ENCODE data around the gene HSD17B8.

The HSD17B8 gene

GRCh38 chr6:33171880-33172687 lies 32.4 kb upstream of the HSD17B8 start:
- no peak for DNase-seq

- DNase-seq: peak; percentile 23
Measured at GRCh38 chr6:33172688-33173534, 31.5 kb upstream of the HSD17B8 start.

- DNase-seq: no peak
Measured at GRCh38 chr6:33173535-33174180, 30.8 kb upstream of the HSD17B8 start.

DNA sequence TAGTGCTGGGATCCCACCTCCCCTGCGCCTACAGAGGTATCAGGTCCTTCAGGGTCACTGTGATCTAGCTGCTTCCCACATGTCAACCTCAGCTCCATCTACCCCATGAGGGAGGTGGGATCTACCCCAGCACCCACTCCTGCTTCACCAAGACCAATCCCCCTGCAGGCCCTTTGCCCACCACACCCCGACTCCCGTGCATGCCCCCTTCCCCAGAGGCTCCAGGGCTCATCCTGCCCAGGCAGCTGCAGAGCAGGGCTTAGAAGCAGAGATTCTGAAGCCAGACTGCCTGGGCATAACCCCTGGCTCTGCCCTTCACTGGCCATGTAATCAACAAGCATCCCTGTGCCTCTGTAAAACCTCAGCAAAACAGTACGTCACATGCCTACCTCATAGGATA lies 29.7 kb upstream of the HSD17B8 start:
- DNase-seq: no peak

GRCh38 chr6:33175436-33176069 lies 28.9 kb upstream of the HSD17B8 start:
- no peak for DNase-seq

DNA sequence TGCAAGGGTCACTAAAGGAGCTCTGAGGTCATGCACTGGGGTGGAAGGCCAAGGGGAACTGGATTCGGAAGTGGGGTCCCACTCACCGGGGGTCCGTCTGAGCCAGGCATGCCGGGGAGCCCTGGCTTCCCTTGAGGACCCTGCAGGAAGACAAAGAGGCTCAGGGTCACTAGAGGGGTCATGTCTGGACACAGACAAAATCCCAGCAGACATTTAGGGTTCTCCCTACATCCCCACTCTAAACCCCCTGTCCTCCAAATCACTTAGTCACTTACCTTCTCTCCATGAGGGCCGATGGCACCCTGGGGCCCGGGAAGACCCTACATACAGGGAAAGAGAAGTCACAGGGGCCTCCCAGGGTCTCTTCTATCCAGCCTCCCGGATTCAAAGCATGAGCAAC lies 27.5 kb upstream of the HSD17B8 start:
- DNase-seq: no peak

DNA sequence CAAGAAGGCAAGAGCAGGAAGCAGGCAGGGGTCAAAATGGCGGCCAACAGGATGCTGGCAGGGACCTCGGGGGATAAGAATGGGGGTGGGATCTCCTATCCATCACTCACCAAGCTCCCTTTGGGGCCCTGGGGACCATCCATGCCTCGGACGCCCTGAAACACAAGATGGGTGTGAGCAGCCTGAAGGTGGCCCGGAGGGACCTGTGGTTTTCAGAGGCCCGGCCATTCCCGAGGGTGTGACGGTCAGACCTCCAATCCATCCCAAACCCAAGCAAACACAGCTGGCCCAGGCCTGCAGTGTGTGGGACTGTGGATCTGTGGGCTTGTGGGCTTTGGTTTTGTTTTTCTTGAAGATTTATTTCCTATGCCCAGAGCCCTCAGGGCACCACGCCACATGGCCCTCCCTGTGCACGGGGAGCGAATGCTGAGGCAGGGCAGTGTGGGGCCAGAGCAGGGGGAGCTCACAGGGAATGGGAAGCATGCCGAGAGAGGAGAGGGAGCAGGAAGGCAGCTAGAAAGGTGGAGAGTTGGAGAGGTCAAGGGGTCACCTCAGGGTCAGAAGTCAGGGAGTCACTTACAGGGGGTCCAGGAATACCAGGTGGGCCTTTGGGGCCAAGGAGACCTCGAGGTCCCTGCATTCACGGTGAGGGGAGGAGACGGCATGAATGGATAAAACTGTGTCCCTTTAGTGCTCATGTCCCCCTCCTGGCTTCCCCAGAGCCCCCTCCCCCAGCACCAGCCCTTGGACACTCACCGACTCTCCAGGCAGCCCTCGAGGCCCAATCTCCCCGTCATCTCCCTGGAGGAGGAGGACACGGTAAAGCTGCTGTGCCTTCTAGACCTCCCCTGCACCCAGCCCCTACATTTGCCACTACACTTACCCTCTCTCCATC lies 26.7 kb upstream of the HSD17B8 start:
- DNase-seq: no peak

- no peak for DNase-seq
Measured at GRCh38 chr6:33178755-33179475, 25.5 kb upstream of the HSD17B8 start.

- DNase-seq: no peak
Measured at GRCh38 chr6:33181141-33181540, 23.3 kb upstream of the HSD17B8 start.

DNA sequence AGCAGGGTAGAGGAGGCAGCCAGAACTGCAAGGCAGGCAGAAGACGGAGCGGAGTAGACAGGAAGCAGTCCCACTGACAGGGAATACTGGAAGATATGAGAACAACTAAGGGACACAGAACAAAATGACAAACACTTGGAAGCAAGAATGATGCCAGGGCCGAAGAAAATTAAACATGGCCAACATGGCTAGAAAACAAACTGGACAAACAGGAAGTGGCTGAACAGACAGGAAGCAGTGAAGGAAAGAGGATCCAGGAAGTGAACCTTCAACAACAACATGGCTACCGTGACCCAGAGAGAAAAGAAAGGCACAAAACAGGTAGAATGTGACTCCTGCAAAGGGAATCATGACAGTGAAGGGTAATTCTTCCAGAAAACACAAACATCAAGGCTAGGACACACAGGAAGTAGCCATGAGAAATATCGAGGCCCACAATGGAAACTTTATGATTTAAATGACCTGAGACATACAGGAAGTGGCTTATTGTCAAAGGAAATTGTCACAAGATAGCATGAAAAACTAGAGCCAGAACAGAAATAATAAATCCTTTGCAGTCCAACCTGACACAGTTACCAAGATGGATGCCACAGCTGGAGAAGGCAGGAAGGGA lies 21.3 kb upstream of the HSD17B8 start:
- DNase-seq: peak; percentile 22

- DNase-seq: no peak
Measured at GRCh38 chr6:33185190-33185589, 19.3 kb upstream of the HSD17B8 start.

GRCh38 chr6:33185654-33186187 lies 18.7 kb upstream of the HSD17B8 start:
- no peak for DNase-seq

DNA sequence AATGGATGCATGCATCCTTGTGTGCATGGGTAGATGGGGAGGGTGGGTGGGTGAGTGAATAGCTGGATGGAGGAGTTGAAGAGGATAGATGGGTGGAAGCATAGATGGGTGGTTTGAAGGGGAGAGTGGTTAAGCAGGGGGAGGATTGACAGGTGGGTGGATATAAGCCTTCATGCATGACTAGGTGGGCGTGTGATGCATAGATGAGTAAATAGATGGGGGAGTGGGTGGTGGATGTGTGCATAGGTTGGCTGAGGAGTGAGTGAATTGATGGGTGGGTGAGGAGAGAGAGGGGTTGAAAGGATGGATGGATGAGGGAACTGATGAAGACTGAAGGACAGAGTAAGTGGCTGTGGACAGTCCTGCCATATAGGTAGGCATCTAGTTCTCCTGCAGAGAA lies 16.6 kb upstream of the HSD17B8 start:
- no peak for DNase-seq

GRCh38 chr6:33189164-33189563 lies 15.3 kb upstream of the HSD17B8 start:
- no peak for DNase-seq

DNA sequence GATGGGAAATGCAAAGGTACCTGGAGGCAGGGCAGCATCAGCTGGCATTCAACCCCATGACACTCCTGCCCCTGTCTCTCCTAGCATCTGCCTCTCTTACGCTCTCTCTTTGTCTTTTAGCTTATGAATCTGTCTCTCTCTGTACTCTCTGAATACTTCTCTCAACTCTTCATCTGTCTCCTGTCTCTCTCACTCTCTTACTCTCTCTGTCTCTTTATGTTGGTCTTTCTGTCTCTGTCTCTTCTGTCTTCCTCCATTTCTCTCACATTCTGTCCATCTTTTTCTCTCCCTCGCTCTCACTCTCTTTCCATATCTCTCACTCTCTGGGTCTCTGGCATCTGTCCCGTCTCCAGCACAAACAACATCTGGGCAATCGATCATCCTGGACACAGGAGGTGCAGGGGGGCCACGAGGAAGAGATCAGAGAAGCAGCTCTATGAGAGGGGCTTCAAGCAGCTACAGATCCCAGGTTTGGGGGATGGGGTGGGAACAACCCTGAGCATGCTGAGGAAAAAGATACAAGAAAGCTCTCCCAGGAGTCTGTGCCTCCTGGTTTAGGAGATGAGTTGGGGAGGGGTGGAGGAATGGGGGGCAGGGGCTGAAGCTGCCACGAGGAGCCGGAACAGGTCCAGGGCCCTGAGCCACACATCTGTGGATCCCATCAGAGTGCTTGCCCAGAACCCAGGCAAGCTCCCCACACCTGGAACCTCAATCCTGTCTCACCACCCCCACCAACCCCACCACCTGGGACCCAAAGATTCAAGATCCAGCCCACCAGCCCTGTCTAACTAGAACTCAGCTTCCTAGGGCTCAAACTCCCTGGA lies 14.6 kb upstream of the HSD17B8 start:
- no peak for DNase-seq

GRCh38 chr6:33190504-33191107 lies 13.8 kb upstream of the HSD17B8 start:
- DNase-seq: no peak

GRCh38 chr6:33191383-33192104 lies 12.9 kb upstream of the HSD17B8 start:
- DNase-seq: no peak

- no peak for DNase-seq
Measured at GRCh38 chr6:33192105-33192646, 12.3 kb upstream of the HSD17B8 start, which contains the start of gene COL11A2. Gene COL11A2, minus strand, starts transcription at chr6:33192467. Its CDS starts 227 bp downstream, at chr6:33192240.
